Fibroblast of villous mesenchyme (primary cell): ENCODE measurements around the gene STARD4. TPM values are rescaled to one million over a fixed set of nuclear protein-coding genes. Genes with fewer than 3 reads are reported as not detected.

Experiments used
- DNase-seq: peaks from one replicate; pipeline ENCODE4 v3.0.0-alpha.2; 2010; ENCODE audit warnings: low read depth
- H3K4me3 ChIP-seq: 2 replicates; pipeline ENCODE4 v1.5.1; 2011; ENCODE audit warnings: low read depth, mild to moderate bottlenecking, low read length
- total RNA-seq: library from RNA; depleted of rRNA; stranded (reverse); fragments of >200 nt; gene quantifications from 2 replicates; pipeline ENCODE4 v1.2.3, GENCODE V29; 2012
- TF ChIP-seq, protein P1 (sequence below): IDR thresholded peaks from 2 replicates; pipeline ENCODE4 v1.5.1; 2012; ENCODE audit warnings: low read depth, mild to moderate bottlenecking, low read length; ENCODE audit not compliant: insufficient read depth

The STARD4 gene
- total RNA-seq, 1 donor: 147 TPM

- peak; percentile 12 for DNase-seq
- H3K4me3 ChIP-seq: no peak overlapping the region
- TF ChIP-seq, protein P1, sequence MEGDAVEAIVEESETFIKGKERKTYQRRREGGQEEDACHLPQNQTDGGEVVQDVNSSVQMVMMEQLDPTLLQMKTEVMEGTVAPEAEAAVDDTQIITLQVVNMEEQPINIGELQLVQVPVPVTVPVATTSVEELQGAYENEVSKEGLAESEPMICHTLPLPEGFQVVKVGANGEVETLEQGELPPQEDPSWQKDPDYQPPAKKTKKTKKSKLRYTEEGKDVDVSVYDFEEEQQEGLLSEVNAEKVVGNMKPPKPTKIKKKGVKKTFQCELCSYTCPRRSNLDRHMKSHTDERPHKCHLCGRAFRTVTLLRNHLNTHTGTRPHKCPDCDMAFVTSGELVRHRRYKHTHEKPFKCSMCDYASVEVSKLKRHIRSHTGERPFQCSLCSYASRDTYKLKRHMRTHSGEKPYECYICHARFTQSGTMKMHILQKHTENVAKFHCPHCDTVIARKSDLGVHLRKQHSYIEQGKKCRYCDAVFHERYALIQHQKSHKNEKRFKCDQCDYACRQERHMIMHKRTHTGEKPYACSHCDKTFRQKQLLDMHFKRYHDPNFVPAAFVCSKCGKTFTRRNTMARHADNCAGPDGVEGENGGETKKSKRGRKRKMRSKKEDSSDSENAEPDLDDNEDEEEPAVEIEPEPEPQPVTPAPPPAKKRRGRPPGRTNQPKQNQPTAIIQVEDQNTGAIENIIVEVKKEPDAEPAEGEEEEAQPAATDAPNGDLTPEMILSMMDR: peak; percentile 54
These were observed 51.1 kb downstream of the STARD4 start for GRCh38 chr5:111461255-111461671.

- no peak for DNase-seq
- TF ChIP-seq, protein P1: no peak
- no peak overlapping the region for H3K4me3 ChIP-seq
These were observed 57.6 kb downstream of the STARD4 start for GRCh38 chr5:111454776-111455175.

DNA sequence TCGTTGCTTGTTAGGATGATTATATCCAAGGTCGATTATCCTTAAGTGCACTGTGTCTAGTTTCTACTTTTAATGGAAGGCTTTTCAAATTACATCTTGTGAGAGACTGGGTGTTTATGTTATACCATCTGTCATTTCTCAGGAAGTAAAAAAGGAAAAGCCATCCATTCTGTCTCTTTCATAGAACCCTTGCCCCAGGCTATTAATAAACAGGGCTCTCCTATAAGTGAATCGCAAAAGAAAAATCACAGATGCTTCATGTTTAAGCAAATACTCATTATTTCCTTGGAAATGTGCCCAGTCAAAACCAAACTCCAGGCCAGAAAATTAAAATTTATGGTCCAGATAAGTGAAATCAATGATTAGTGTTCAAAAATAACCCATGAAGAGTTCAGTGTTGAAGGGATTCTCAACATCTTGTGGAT, 58.1 kb downstream of the STARD4 start:
- peak; percentile 52 for DNase-seq
- TF ChIP-seq, protein P1: no peak
- no peak overlapping the region for H3K4me3 ChIP-seq

DNA sequence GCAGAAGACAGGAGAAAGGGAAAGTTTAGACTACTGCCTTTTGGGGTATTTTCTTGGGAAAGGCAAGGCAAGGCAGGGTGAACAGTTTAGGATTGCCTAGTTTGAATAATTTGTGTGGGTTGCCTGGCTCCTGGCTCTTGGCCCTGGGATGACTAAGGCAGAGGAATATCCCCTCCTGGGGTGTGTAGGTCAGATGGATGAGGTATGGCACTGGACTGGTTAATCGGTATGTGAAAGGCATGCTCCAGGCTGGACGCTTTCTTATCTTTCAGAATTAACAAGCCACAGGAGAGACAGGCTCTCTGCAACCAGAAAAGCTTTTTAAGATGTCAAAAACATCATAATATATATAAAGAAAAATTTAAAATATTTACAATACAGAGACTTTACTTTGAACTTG, 58.6 kb downstream of the STARD4 start:
- TF ChIP-seq, protein P1: no peak

GRCh38 chr5:111453295-111453694, 59.0 kb downstream of the STARD4 start:
- no peak overlapping the region for H3K4me3 ChIP-seq
- DNase-seq: no peak
- TF ChIP-seq, protein P1: no peak

More for the DNA sequence above, 58.6 kb downstream of the STARD4 start:
- DNase-seq: peak; percentile 12
- no peak overlapping the region for H3K4me3 ChIP-seq

- no peak for DNase-seq
- no peak overlapping the region for H3K4me3 ChIP-seq
- TF ChIP-seq, protein P1: no peak
These were observed 64.5 kb downstream of the STARD4 start for GRCh38 chr5:111447822-111448221.

DNA sequence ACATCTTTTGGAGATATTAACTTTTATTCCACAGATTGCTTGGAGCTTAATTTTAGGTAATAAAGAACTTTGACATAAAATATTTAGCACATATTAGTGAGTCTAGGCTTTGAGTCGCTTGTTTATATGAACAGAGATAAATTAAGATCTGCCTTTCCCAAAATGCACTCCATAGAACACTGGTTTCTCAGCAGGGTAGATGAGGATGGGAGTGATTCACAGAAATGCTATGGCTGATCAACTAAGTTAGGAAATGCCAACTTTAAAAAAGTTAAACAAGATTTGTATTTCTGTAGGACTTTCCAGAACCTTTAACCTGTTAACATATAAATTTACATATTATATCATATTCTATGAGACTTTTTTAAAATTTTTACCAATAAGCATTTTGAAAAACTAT, 65.2 kb downstream of the STARD4 start:
- no peak for DNase-seq
- TF ChIP-seq, protein P1: no peak
- H3K4me3 ChIP-seq: no peak overlapping the region
